GM13976 (cell line): Measurements from ENCODE around the gene PPP1R1B.

Source experiments
- DNase-seq: peaks from one replicate; pipeline ENCODE4 v3.0.0; 2012; ENCODE audit warnings: low spot score
- in situ Hi-C: fragments of 300-500 bp; cut with MboI; formaldehyde crosslinking; loops from one replicate; pipeline ENCODE4 v1.12.0; 2022; ENCODE audit warnings: low sequenced_read_pairs, mixed read lengths, inconsistent platforms; ENCODE audit not compliant: unreplicated experiment
- TF ChIP-seq, protein P1 (sequence below): IDR thresholded peaks from 2 replicates; pipeline ENCODE4 v1.5.1; 2012; ENCODE audit warnings: borderline replicate concordance, mild to moderate bottlenecking; ENCODE audit not compliant: insufficient read depth; ENCODE audit errors: extremely low read depth, missing control alignments, control extremely low read depth

Gene PPP1R1B

DNA sequence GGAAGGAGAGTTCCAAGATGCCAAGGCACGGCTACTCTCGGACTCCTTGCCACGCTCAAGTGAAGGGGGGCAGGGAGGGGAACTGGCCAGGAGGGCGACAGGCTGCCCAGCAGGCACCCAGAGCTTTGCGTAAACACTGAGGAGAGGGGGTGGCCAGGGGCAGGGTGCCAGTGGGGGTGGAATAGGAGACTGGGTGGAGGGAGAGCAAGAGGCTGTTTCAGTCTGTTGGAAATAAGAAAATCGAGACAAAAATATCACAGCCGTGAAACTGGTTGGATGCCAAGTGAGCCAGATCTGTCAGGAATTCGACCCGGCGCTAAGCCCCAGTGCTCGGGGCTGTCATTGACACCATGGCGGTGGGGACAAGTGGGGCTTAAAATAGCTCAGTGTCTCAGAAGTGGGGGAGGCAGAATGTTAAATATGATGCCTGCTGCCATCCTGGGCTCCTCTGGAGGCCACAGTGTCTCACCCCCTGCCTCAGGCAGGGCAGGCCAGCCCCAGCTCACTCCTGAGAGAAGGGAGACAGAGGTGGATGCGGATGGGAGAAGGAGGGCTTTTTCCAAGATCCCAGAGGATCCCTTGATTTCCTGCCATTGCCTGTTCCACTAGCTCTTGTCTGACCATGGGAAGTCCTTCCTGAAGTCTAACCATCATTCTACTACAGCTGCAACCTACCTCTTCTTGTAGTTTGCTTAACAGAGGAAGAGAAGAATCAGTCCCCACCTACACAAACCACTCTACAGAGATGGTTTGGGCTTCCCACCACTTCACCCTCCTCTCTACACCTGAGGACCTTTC is 51.0 kb downstream of the PPP1R1B start:
- in situ Hi-C loops = no loop called here
- no peak for DNase-seq
- TF ChIP-seq, protein P1, sequence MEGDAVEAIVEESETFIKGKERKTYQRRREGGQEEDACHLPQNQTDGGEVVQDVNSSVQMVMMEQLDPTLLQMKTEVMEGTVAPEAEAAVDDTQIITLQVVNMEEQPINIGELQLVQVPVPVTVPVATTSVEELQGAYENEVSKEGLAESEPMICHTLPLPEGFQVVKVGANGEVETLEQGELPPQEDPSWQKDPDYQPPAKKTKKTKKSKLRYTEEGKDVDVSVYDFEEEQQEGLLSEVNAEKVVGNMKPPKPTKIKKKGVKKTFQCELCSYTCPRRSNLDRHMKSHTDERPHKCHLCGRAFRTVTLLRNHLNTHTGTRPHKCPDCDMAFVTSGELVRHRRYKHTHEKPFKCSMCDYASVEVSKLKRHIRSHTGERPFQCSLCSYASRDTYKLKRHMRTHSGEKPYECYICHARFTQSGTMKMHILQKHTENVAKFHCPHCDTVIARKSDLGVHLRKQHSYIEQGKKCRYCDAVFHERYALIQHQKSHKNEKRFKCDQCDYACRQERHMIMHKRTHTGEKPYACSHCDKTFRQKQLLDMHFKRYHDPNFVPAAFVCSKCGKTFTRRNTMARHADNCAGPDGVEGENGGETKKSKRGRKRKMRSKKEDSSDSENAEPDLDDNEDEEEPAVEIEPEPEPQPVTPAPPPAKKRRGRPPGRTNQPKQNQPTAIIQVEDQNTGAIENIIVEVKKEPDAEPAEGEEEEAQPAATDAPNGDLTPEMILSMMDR = no peak

DNA sequence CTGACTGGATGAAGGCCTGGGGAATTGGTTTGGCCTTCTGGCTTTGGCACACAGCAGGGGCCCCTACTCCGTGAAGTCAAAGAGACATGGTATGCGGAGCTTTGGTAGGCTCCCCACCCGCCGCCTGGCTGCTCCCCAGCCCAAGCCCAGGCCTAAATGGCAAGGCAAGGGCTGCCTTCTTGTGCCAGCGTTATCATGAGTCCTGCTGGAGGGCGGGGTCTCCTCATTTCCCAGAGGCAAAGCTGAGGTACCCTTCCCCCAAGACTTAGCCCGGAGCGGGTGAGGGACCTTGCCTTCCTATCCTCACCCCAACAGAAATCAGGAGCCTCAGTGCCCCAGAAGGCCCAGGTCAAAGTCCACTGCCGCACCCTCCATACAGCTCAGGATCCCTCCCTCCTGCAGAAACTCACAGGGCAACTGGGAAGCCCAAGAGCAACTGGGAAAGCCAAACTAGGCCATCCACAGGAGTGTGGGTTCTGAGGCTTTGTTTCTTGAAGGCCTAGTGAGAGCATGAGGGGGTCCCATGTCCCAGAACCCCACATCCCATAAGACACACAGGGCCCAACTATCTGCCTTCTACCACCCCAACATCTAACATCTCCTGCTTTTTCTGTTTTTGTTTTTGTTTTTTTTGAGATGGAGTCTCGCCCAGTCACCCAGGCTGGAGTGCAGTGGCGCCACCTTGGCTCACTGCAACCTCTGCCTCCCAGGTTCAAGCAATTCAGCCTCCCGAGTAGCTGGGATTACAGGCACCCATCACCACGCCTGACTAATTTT is 51.8 kb downstream of the PPP1R1B start:
- TF ChIP-seq, protein P1 = no peak
- in situ Hi-C loops = no loop called here
- no peak for DNase-seq

DNA sequence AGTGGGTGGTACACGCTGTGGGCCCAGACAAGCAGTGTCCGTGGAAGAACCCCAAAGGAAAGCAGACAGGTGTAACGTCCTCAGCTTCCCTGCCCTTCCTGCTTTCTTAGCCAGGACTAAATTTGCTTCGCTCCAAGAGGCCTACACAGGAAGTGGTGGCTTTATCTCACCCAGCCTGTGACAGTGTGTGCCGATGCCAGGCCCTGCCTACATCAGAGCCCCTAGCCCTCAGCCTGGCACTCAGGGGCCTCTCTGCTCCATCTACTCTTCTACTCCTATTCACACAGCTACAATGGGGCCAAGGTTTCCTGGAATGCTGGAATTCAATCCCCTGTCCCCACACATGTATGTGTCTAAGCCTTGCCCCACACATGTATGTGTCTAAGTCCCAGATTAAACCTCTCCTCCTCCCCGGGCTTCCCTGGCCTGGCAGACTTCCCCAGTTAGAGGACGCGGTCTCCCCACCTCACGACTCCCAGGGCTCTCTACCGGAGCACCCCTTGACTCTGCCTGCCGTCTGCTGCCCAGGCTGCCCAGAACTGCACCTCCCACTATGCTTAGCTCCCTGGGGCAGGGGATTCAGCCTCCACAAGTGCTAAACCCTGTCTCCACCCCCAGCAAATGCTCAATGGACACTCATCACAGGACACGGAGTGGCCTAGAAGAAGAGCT is 52.9 kb downstream of the PPP1R1B start:
- TF ChIP-seq, protein P1 = no peak
- no peak for DNase-seq
- in situ Hi-C loops = no loop called here

DNA sequence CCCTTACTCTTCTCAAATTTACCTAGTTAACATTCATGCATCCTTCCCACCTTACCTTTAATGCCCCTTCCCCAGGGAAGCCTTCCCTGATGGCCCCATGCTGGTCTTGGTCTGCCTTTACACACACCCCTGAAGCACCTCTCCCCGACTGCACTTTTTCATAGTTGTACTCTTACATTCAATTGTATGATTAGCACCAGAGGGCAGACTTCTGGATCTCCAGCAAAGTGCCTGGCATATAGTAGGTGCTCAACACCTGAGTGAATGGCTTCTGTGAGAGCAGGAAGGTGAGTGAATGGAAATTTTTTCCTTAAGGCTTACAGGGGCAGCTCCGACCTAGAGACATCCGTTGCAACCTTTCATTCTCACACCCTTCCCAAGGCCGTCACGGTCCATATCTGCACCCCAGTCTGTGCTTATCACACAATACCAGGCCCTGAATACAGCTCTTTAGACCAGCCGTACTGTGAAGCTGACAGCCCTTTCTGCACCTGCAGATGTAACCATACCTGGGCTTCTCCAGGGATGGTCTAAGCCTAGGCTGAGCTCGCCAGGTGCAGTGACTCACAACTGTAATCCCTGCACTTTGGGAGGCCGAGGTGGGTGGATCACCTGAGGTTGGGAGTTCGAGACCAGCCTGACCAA is 56.7 kb downstream of the PPP1R1B start:
- in situ Hi-C loops = no loop called here
- no peak for DNase-seq
- TF ChIP-seq, protein P1 = no peak

DNA sequence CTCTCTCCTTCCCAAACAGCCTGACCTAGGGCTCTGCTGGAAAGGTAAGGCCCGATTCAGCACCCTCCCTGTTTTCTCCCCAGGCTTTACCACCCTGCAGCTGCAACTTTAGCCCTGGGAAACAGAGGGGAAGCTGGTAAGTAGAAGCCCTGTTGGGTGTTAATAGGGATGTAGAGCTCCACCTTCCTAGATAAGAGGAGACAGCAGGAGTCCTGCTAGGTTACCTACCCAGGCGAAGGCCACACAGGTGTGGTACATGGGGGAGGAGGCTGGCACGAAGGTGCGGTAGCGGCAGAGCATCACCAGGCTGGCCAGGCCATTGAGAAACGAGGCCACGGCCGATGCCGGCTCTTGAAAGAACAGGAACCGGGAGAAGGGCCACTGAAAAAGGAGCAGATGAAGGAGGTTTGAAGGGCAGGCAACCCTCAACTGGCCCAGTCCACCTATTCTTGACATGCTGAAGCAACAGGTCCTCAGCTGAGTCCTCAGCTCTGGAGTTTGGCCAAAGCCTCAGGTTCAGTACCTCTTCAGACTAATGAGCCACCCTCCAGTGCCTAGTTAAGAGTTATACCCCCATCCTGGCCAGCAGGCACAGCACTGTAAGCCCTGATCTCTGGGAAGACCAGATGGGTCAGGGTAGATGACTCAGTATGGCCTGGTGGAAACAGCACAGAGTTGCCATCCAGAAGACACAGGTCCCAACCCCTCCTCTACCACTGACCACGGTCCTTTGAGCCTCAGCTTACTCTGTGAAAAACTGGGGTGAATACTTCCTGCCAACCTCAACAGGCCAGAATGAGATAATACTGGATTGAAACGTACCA is 57.8 kb downstream of the PPP1R1B start:
- in situ Hi-C loops = no loop called here
- DNase-seq = no peak
- TF ChIP-seq, protein P1 = no peak
